Memory B cell (primary cell): ENCODE results near the gene WDTC1.
A peak's percentile ranks its signal among the peaks of the same experiment; 100 is the strongest.

Experiments
- ATAC-seq: fragments of 150-1000 bp; cut with Tn5 transposase; 2 replicates; pipeline ENCODE4 v1.10.0; 2021; ENCODE audit warnings: low read depth, mild to moderate bottlenecking, moderate library complexity
- DNase-seq, 2 donors: peaks; one replicate each; pipeline ENCODE4 v3.0.0; 2022; ENCODE audit warnings: low spot score in 2 of 2
- H3K27ac Mint-ChIP-seq: one replicate; pipeline ENCODE4 v1.8.0; 2022; ENCODE audit warnings: mild to moderate bottlenecking, moderate library complexity, mixed read lengths
- H3K27me3 Mint-ChIP-seq: one replicate; pipeline ENCODE4 v1.8.0; 2022; ENCODE audit warnings: mixed read lengths
- H3K36me3 Mint-ChIP-seq: one replicate; pipeline ENCODE4 v1.8.0; 2022; ENCODE audit warnings: mild to moderate bottlenecking, mixed read lengths
- H3K4me1 Mint-ChIP-seq: one replicate; pipeline ENCODE4 v1.8.0; 2022; ENCODE audit warnings: mixed read lengths
- H3K4me3 Mint-ChIP-seq: one replicate; pipeline ENCODE4 v1.8.0; 2022; ENCODE audit warnings: mild to moderate bottlenecking, moderate library complexity, mixed read lengths
- H3K9me3 Mint-ChIP-seq: one replicate; pipeline ENCODE4 v1.8.0; 2022; ENCODE audit warnings: mixed read lengths

The WDTC1 gene

DNA sequence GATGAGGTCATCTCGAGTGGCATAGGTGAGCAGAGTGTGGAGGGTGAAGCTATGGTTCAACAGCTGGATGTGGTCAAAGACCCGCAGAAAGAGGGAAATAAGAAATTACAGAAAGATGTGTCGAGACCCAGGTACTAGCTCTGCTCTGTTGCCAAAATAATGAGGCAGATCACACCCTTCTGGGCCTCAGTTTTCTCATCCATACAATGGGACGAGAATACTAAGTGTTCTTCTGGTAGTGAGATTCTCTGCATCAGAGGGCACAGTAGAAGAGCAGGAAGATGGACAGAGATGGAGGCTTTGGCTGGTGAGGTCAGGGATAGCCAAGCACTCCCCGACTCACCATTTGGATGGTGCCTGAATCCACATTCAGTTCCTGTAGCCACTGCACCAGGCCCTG is 121.3 kb downstream of the WDTC1 start:
- H3K36me3 Mint-ChIP-seq = peaks cover 1% of the 10 kb centered on the region
- H3K4me1 Mint-ChIP-seq = peaks cover 29% of the 10 kb centered on the region
- H3K27me3 Mint-ChIP-seq = no peaks in the 10 kb centered on the region
- DNase-seq = no peak
- H3K27ac Mint-ChIP-seq = no peak overlapping the region
- no peaks in the 10 kb centered on the region for H3K9me3 Mint-ChIP-seq
- no peak overlapping the region for H3K4me3 Mint-ChIP-seq
- no peak for ATAC-seq

DNA sequence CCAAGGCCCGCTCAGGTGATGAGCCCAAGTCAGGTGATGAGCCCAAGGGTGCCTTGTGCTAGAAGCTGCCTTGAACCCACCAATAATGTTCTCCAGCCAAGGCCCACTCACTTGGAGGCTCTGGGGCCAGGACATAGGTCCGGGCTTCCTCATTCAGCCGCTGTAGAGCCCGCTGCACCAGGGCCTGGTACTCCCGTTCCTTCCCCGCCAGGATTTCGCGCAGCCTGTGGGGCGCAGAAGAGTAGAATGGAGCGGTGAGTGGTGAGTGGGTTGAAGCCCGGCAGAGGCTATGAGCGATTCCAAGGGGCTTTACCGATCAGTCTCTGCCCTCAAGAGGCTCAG is 121.8 kb downstream of the WDTC1 start:
- ATAC-seq = no peak
- no peaks in the 10 kb centered on the region for H3K9me3 Mint-ChIP-seq

DNA sequence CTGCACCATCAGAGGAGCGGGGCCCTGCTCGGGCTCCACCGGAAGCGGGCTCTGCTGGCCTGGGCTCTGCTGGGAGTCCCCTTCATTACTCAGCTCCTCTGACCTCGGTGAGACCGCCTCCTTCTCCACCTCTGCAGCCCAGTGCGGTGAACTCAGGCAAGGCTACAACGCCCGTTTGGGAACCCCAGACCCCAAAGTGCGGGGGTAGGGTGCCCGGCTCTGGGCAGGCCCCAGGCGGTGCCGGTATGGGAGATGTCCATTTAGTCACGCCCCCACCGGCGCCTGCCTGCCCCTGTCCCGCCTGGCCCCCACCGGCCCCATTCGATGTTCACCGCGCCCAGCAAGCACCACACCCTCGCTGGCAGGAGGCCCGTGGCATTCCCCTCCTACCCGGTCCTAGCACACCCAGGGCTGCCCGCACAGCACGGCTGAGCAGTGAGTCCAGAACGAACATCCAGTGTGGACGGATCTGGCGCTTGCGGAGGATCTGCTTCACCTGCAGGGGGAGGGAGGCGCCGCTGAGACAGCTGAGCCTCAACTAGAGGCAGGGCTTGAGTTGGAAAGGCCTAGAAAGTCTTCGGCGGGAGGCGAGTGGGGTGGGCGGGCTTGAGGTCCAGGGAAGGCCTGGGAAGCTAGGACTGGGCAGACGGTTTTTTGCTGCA is 122.3 kb downstream of the WDTC1 start:
- no peaks in the 10 kb centered on the region for H3K36me3 Mint-ChIP-seq
- no peaks in the 10 kb centered on the region for H3K9me3 Mint-ChIP-seq
- H3K4me1 Mint-ChIP-seq = peaks cover 29% of the 10 kb centered on the region
- peak overlapping the region; percentile 41 for H3K27ac Mint-ChIP-seq
- peak overlapping the region; percentile 79 for H3K4me3 Mint-ChIP-seq
- DNase-seq = no peak
- H3K27me3 Mint-ChIP-seq = no peaks in the 10 kb centered on the region
- peak; percentile 31 for ATAC-seq

More for the DNA sequence above, 121.8 kb downstream of the WDTC1 start:
- Mint-ChIP-seq H3K4me1 (peaks cover 29% of the 10 kb centered on the region), H3K27ac (peak overlapping the region; percentile 41), H3K36me3 (no peaks in the 10 kb centered on the region), H3K27me3 (no peaks in the 10 kb centered on the region), H3K4me3 (peak overlapping the region; percentile 70)
- DNase-seq = no peak

- Mint-ChIP-seq H3K9me3 (no peaks in the 10 kb centered on the region), H3K27me3 (no peaks in the 10 kb centered on the region), H3K4me1 (peaks cover 29% of the 10 kb centered on the region), H3K27ac (peak overlapping the region; percentile 41), H3K4me3 (peak overlapping the region; percentile 79), H3K36me3 (no peaks in the 10 kb centered on the region)
- ATAC-seq (peak; percentile 72), DNase-seq (peak; percentile 82 to 83)
These were observed 123.0 kb downstream of the WDTC1 start for GRCh38 chr1:27357281-27358037.
